22Rv1 (cell line): Measurements from ENCODE around the gene TGFBR2.

ENCODE experiments used
- ZFX ChIP-seq: fragments of 450-650 bp; IDR thresholded peaks from 2 replicates; pipeline ENCODE4 v1.6.1; 2017; ENCODE audit warnings: antibody characterized with exemption, borderline replicate concordance
- TF ChIP-seq, protein P1 (sequence below): fragments of 450-650 bp; IDR thresholded peaks from 2 replicates; pipeline ENCODE4 v1.5.1; 2017; ENCODE audit warnings: mild to moderate bottlenecking

DNA sequence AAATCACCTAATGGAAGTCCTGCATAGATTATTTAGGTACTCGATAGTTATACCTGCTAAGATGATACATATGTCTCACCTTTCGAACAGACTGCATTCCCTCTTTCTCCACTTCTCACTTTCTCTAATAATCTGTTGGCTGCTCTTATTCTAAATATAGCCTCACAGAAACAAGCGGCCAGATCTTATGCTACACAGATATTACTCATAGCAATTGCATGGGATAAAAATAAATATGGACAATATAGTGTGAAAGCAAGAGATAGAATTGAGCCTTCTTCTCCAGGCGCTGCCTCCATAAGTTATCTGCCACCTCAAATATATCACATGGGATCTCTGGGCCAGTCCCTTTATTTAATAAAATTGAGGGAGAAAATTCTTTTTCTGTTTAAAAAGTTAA, 29.5 kb upstream of the TGFBR2 start:
- TF ChIP-seq, protein P1, sequence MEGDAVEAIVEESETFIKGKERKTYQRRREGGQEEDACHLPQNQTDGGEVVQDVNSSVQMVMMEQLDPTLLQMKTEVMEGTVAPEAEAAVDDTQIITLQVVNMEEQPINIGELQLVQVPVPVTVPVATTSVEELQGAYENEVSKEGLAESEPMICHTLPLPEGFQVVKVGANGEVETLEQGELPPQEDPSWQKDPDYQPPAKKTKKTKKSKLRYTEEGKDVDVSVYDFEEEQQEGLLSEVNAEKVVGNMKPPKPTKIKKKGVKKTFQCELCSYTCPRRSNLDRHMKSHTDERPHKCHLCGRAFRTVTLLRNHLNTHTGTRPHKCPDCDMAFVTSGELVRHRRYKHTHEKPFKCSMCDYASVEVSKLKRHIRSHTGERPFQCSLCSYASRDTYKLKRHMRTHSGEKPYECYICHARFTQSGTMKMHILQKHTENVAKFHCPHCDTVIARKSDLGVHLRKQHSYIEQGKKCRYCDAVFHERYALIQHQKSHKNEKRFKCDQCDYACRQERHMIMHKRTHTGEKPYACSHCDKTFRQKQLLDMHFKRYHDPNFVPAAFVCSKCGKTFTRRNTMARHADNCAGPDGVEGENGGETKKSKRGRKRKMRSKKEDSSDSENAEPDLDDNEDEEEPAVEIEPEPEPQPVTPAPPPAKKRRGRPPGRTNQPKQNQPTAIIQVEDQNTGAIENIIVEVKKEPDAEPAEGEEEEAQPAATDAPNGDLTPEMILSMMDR, result no peak
- no peak for TF ChIP-seq ZFX
